Stomach (tissue), 9 donors: Measurements from ENCODE around the gene HAVCR1. TPM values are rescaled to one million over a fixed set of nuclear protein-coding genes. Genes with fewer than 3 reads are reported as not detected.
A peak's percentile ranks its signal among the peaks of the same experiment; 100 is the strongest.
"Not testable (repeated sequence)": the region's sequence is repeated elsewhere in the genome, so short reads cannot be mapped to it uniquely, and the experiment has no call there.

Experiments
- DNase-seq, 2 donors: peaks; one replicate each; pipeline versions ENCODE4 v3.0.0 to v3.0.0-alpha.2; 2013 to 2019
- H3K27ac ChIP-seq, 5 donors: fragments of 200-600 bp in 4 of 5; sonication (generic) in 4 of 5; one replicate each; pipeline ENCODE4 v1.5.1; 2013 to 2019; ENCODE audit warnings: mild to moderate bottlenecking in 1 of 5, moderate library complexity in 1 of 5
- H3K27me3 ChIP-seq, 3 donors: fragments of 200-600 bp; sonication (generic); one replicate each; pipeline ENCODE4 v1.5.1; 2017 to 2019; ENCODE audit warnings: mixed run types in 1 of 3
- H3K36me3 ChIP-seq, 4 donors: fragments of 200-600 bp; sonication (generic); 1 replicate in 3 of 4; 2 replicates in 1 of 4; pipeline ENCODE4 v1.5.1; 2016 to 2019
- H3K4me1 ChIP-seq, 4 donors: fragments of 200-600 bp; sonication (generic); one replicate each; pipeline ENCODE4 v1.5.1; 2016 to 2019
- H3K4me3 ChIP-seq, 4 donors: fragments of 200-600 bp; sonication (generic) in 3 of 4; one replicate each; pipeline ENCODE4 v1.5.1; 2016 to 2019; ENCODE audit warnings: mild to moderate bottlenecking in 1 of 4
- H3K9me3 ChIP-seq, 4 donors: fragments of 200-600 bp; sonication (generic); one replicate each; pipeline ENCODE4 v1.5.1; 2016 to 2019
- CTCF ChIP-seq, 7 experiments: fragments of 450-650 bp in 4 of 7; fragments of 200-600 bp in 3 of 7; sonication (generic) in 3 of 7; IDR thresholded peaks; one replicate each; pipeline ENCODE4 v1.5.1; 2016 to 2019; ENCODE audit warnings: antibody characterized with exemption in 7 of 7, control low read depth in 2 of 7, mild to moderate bottlenecking in 1 of 7
- EP300 ChIP-seq: sonication (generic); formaldehyde crosslinking; IDR thresholded peaks from one replicate; pipeline ENCODE4 v1.6.1; 2017; ENCODE audit warnings: antibody characterized with exemption
- POLR2A ChIP-seq, 4 donors: fragments of 450-650 bp; IDR thresholded peaks; one replicate each; pipeline ENCODE4 v1.6.1; 2016; ENCODE audit warnings: antibody characterized with exemption in 4 of 4, control low read depth in 2 of 4, mild to moderate bottlenecking in 1 of 4, moderate library complexity in 1 of 4
- POLR2AphosphoS5 ChIP-seq, 3 donors: sonication (generic); formaldehyde crosslinking; IDR thresholded peaks; one replicate each; pipeline ENCODE4 v1.6.1; 2016; ENCODE audit warnings: antibody characterized with exemption in 3 of 3
- WGBS, 5 donors: extraction: QIAGEN DNeasy Blood & Tissue Kit in 3 of 5; methylation state at CpG; one replicate each; pipeline versions ENCODE4 v1.1.5 to v1.1.7; 2013 to 2018; 5-methylcytosine and 5-hydroxymethylcytosine counted together
- intact Hi-C: fragments of 100-400 bp; cut with DNase I; formaldehyde crosslinking; loops from one replicate; pipeline ENCODE4 v1.15.1; 2023; ENCODE audit warnings: low total_unique reads
- polyA plus RNA-seq, 3 donors: library from polyadenylated mRNA; stranded (reverse); fragments of 200-250 nt; gene quantifications; one replicate each; pipeline ENCODE4 v1.2.3, GENCODE V29; 2013
- total RNA-seq, 5 donors: library from RNA; depleted of rRNA; stranded (reverse); fragments of >200 nt; gene quantifications; one replicate each; pipeline versions ENCODE4 v1.1.0 to v1.2.3, GENCODE V29; 2014 to 2016
- donor health status: healthy with polysubstance abuse.
- donor health status: Bipolar disorder and iron deficiency.
- donor health status: healthy.

Gene HAVCR1
- total and polyA plus RNA-seq, 8 donors = 2.0 TPM; not detected in 6

DNA sequence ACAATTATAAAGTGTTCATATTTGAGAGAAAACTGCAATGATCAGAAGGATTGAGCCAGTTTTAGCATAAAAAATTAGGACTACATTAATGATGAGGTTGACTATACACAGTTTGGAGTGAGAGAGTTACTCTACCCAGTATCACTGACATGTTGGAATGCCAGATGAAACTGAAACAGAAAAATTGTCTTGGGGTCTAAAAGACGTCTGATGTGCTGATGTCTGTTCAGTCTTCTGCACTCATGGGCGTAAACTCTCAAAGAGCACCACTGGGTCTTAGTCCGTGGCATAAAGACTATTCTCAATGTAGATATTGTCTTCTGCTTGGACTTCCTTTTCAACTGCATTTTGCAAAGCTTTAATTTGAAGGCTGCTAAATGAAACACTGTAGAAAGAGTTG lies 29.5 kb downstream of the HAVCR1 start:
- Histone ChIP-seq H3K4me3 (no peak overlapping the region), H3K36me3 (no peaks in the 10 kb centered on the region), H3K27ac (no peak overlapping the region), H3K4me1 (no peaks in the 10 kb centered on the region), H3K9me3 (no peaks in the 10 kb centered on the region), H3K27me3 (no peaks in the 10 kb centered on the region)
- 53 to 72% (median 60%) methylated on average over 3 of the region's 3 CpGs for WGBS, 5 donors
- intact Hi-C loops = no loop called here
- DNase-seq = no peak
- TF ChIP-seq POLR2A (IDR thresholded peaks at IDR 0.05) (no peak), EP300 (no peak), POLR2AphosphoS5 (IDR thresholded peaks at IDR 0.05) (no peak), CTCF (IDR thresholded peaks at IDR 0.05) (no peak)

DNA sequence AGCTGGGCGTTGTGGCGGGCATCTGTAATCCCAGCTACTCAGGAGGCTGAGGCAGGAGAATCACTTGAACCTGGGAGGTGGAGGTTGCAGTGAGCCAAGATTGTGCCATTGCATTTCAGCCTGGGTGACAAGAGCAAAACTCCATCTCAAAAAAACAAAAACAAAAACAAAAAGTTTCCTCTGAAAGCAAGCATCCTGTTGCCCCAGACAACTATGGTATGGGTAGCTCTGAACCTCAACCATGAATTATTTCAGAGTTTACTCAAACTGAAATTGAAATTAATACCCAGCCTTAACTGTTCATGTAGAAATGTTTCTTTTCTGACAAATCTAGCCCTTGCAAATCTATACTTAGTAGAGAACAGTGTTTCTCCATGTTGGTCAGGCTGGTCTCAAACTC lies 31.3 kb downstream of the HAVCR1 start:
- 72 to 94% (median 91%) methylated on average over 2 of the region's 2 CpGs for WGBS, 5 donors
- H3K27me3 ChIP-seq, DNase-seq, H3K27ac ChIP-seq, H3K9me3 ChIP-seq, intact Hi-C loops, H3K4me3 ChIP-seq, H3K36me3 ChIP-seq, H3K4me1 ChIP-seq: not testable (repeated sequence)

GRCh38 chr5:157026789-157027424 lies 32.0 kb downstream of the HAVCR1 start:
- no peaks in the 10 kb centered on the region for H3K36me3 ChIP-seq
- no peaks in the 10 kb centered on the region for H3K9me3 ChIP-seq
- peak in 1 of 2 donors; percentile 60 for DNase-seq
- H3K4me3 ChIP-seq = no peak overlapping the region
- H3K4me1 ChIP-seq = no peaks in the 10 kb centered on the region
- H3K27me3 ChIP-seq = no peaks in the 10 kb centered on the region
- no peak overlapping the region for H3K27ac ChIP-seq
- 65 to 71% (median 67%) methylated on average over 3 of the region's 3 CpGs for WGBS, 5 donors
- no peak for TF ChIP-seq POLR2A (IDR thresholded peaks at IDR 0.05)
- TF ChIP-seq EP300 = no peak
- peak in 3 of 7 experiments; percentile 15 to 43 (median 23) for TF ChIP-seq CTCF (IDR thresholded peaks at IDR 0.05)
- TF ChIP-seq POLR2AphosphoS5 (IDR thresholded peaks at IDR 0.05) = no peak
- intact Hi-C loops = no loop called here

DNA sequence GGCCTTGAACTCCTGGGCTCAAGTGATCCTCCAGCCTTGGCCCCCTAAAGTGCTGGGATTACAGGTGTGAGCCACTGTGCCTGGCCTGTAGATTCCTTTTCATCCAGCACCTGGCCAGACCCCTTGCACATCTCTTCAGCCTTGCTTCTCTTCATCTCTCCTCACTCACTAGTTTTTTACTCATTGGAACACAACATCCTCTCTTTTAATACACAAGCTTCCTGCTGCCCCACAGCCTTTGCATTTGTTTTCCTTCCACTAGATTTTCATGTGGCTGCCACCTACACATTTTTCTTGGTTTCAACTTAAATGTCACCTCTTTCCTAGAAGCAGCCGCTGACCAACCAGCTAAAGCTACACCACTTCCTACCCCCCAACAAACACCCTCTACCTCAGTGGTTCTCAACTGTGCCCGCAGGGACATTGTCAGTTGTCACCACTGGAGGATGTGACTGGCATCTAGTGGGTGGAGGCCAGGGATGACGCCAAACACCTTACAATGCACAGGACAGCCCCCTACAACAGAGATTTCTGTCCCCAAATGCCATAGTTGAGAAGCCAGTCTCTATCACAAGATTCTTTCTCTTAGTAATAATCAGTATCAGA lies 33.7 kb downstream of the HAVCR1 start:
- Histone ChIP-seq H3K27ac (no peak overlapping the region), H3K4me3 (no peak overlapping the region), H3K9me3 (no peaks in the 10 kb centered on the region), H3K27me3 (no peaks in the 10 kb centered on the region), H3K36me3 (no peaks in the 10 kb centered on the region), H3K4me1 (no peaks in the 10 kb centered on the region)
- intact Hi-C loops = no loop called here
- DNase-seq = peak; percentile 27 to 52
- 81 to 93% (median 82%) methylated on average over 2 to 3 of the region's 3 CpGs for WGBS, 5 donors
- no peak for TF ChIP-seq CTCF (IDR thresholded peaks at IDR 0.05)
- TF ChIP-seq POLR2A (IDR thresholded peaks at IDR 0.05) = no peak
- no peak for TF ChIP-seq POLR2AphosphoS5 (IDR thresholded peaks at IDR 0.05)
- TF ChIP-seq EP300 = no peak
